HG02642 (cell line): ENCODE data around the gene CYP3A7.
"Not testable (repeated sequence)": the region's sequence is repeated elsewhere in the genome, so short reads cannot be mapped to it uniquely, and the experiment has no call there.

ENCODE experiments used
- ATAC-seq: cut with Tn5 transposase; IDR thresholded peaks from one replicate; pipeline ENCODE4 v1.9.1; 2021; ENCODE audit warnings: mild to moderate bottlenecking; ENCODE audit not compliant: unreplicated experiment, poor library complexity

The CYP3A7 gene

DNA sequence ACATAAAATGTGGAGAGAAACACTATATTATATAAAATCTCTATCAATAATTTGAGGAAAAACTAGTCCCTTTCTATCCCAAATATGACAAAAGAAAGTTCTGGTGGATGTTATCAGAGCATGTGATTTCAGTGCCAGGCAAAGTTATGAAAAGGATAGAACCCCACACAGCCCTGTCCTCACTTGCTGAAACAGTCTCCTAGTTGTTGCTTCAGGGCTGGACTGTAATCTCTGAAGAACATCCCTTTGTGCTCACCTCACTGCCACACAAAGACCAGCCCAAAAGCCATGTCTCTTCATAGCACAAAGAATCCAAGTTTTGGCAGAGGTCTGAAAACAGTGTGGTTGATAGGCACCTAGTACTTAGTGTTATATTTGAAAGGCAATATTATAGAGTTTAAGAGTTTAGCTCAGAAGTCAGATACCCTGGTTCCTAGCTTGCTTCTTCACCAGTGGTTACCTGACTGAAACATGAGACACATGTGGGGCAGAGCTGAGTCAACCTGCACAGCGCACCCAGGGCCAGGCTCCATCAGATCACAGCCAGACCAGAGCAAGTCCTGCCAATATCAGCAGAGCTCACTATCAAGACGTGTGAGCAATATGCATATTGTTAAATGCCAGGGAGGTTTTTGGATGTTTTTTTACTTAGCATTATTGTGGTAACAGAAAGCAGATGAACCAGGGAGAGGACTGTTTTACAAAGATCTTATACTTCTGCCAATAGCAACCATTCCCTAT, 25.0 kb downstream of the CYP3A7 start:
- ATAC-seq = no peak

- no peak for ATAC-seq
These were observed 25.7 kb downstream of the CYP3A7 start for GRCh38 chr7:99709260-99709659.

DNA sequence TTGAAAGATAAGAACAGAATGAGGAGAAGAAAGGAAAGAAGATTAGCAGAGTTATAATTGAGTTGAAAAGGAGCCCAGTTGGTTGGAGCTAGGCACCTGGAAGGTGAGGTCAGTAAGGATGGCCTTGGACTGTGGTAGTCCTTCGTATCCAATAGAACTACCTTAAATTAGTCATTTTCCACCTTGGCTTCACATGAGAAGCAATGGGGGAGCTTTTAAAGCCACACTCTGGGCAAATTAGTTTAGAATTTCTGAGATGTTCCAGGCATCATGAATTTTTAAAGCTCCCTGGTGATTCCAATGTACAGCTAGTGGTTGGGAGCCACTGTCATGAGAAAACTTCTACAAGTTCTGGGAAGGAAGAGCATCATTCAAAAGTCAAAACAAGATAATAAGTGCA, 27.9 kb downstream of the CYP3A7 start:
- ATAC-seq = no peak

GRCh38 chr7:99699946-99700345, 35.0 kb downstream of the CYP3A7 start:
- no peak for ATAC-seq

DNA sequence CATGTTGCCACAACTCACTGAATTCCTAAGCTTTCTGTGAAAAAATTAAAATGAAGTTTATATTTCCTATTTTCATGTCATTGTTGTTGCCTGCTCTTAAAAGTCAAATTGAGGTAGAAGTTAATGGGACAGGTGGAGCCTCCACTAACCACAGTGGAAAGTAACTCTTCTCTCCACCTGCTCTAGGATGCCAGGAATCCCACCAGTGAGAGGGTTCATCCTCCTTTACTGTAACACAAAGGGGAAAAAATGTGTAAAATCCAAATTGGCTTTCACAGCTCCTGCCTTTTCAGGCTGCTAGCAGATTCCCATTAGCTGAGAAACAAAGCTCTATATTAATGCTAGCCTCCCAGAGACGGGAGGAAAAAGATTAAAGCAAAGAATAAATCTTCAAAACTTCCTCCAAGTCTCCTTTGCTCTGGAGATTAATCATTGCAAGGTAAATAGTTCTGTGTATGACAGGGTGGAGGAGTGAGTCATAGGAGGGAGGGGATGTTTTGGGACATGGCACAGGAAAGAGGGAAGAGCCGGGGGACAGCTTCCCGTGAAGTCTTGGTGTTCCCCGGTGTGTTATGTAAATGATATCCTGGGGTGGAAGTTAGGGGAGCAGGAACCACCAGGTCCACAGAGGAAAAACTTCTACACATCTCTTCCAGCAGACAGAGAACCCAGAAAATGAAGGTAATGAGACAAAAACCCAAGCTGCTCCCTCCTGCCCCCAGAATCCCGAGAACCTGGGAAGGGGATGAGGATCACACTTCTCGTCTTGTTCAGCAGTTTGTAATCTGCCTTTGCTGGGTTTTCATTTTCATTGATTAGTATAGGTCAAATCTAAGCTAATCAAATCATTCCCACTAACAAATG, 35.9 kb downstream of the CYP3A7 start:
- ATAC-seq = not testable (repeated sequence)

GRCh38 chr7:99694912-99695304, 40.1 kb downstream of the CYP3A7 start:
- no peak for ATAC-seq

DNA sequence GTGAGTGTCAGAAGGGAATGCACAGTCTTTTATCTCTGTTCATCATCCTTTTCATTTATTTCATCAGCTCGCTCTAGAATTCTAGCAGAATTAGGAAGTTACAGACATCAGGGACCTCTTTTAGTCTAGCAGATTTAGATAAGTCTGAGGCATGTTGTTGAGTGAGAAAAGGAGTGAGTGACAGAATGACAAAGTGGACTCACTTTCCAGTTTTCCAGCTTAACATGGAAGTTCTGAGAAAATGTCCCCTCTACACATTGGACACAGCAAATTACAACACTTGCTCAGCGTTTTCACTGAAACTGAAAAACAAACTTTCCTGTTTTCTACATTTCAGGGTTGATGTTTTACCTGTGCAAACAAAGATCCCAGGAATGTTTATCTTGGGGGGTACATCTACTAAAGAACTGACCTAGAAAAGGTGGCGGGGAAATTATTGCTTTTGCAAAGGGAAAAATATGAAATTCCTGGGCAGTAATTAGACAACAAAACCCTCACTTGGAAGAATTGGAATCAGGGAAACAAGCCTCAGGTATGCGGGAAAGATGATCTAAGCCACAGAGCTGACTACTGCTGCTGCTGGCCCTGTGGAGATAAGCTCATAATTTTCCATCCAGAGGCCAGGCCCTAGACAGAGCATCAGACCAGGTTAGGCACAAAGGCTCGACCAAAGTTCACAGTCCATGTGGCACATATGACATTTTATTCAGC, 40.6 kb downstream of the CYP3A7 start:
- no peak for ATAC-seq

GRCh38 chr7:99693427-99694200, 41.4 kb downstream of the CYP3A7 start:
- no peak for ATAC-seq

- no peak for ATAC-seq
These were observed 41.9 kb downstream of the CYP3A7 start for GRCh38 chr7:99693100-99693426.

- not testable (repeated sequence) for ATAC-seq
These were observed 42.4 kb downstream of the CYP3A7 start for GRCh38 chr7:99692563-99692962.

DNA sequence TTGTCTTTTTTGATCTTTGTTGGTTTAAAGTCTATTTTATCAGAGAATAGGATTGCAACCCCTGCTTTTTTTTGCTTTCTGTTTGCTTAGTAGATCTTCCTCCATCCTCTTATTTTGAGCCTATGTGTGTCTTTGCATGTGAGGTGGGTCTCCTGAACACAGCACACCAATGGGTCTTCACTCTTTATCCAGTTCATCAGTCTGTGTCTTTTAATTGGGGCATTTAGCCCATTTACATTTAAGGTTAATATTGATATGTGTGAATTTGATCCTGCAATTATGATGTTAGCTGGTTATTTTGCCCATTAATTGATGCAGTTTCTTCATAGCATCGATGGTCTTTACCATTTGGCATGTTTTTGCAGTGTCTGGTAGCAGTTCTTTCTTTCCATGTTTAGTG, 43.3 kb downstream of the CYP3A7 start:
- not testable (repeated sequence) for ATAC-seq

GRCh38 chr7:99690918-99691317, 44.1 kb downstream of the CYP3A7 start:
- not testable (repeated sequence) for ATAC-seq

DNA sequence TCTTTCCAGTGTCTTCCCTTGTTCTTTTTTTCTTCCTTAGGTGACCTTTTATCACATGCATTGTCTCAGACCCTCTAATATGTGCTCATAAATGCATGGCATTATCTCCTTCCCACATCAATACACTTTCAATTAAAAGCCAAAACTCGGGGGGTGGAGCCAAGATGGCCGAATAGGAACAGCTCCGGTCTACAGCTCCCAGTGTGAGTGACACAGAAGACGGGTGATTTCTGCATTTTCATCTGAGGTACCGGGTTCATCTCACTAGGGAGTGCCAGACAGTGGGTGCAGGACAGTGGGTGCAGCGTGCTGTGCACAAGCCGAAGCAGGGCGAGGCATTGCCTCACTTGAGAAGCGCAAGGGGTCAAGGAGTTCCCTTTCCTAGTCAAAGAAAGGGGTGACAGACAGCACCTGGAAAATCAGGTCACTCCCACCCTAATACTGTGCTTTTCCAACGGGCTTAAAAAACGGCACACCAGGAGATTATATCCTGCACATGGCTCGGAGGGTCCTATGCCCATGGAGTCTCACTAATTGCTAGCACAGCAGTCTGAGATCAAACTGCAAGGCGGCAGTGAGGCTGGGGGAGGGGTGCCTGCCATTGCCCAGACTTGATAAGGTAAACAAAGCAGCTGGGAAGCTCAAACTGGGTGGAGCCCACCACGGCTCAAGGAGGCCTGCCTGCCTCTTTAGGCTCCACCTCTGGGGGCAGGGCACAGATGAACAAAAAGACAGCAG, 49.0 kb downstream of the CYP3A7 start:
- ATAC-seq = not testable (repeated sequence)

DNA sequence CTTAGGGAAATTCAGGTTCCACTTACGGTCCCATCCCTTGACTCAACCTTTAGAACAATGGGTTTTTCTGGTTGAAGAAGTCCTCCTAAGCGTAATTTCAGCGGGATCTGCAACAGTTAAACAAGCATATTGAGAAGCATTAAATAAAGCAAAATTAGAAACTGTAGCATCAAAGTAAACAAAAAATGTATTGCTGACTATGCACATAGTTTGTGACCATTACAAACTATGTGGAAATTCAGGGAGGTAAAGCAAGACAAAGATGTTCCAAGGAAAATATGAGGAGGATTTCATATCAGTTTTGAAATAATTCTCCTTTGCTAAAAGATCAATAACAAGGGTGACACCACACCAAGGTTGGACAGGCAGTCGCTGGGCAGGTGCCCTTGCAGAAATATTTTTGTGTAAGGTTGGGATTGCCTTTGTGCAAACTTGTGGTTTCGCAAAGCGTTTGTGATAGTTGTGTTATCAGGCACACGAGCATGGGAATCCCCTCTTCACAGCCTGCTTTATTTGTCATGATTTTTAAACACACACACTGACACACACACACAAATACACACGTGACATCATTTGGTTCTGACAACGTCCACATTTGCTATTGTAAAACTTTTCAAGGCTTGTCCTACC, 49.8 kb downstream of the CYP3A7 start:
- no peak for ATAC-seq

GRCh38 chr7:99679400-99680191, 55.4 kb downstream of the CYP3A7 start, which contains the start of gene CYP3A5:
Gene CYP3A5, minus strand, starts transcription at chr7:99679996. Its CDS starts 100 bp downstream, at chr7:99679896.
- no peak for ATAC-seq

GRCh38 chr7:99679032-99679399, 56.0 kb downstream of the CYP3A7 start:
- no peak for ATAC-seq

DNA sequence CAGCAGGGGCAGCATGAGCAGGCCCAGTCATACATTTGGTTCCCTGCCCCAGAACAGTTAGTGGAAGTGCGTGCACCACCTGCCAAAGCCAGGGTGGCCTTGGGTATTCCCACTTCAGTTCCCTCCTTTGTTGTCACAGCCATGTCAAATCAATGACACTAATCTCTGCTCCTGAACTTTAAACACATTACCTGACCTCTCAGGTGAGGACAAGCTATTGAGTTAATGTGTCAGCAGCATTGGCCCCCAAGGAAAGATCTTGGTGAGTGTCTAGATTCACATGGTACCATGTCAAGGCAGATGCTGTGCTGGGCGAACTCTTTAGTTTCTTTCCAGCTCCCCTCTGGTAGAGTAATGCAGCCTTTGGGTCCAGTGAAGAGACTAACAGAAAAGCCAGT, 57.3 kb downstream of the CYP3A7 start:
- ATAC-seq = no peak

DNA sequence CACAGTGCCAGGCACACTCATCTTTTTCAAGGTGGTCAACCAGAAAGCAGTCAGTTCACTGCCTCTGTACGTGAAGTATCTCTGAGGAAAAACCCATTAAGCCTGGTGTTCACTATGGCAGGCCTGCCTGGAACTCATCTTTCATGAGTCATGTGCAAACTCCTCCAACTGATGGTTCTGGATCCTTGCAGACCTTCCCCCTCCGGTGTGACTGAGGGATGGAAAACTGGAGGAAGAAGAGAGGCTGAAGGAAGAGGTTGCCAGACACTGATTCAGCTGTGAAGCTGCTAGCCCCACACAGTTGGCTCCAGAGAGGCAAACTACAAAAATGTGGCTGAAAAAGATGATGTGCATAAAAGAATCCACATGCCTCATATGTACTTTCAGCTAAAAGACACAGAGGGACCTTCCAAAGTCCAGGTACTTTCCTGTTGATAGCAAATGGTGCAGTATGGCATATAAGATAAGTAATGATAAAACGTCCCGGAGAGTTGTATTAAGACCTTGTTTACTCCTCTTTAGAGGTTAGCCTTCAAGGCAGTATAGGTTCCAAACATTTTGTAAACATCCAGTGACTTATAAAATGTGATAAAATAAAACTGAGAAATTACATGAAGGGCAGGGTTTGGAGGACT, 57.9 kb downstream of the CYP3A7 start:
- ATAC-seq = no peak
